HepG2 (cell line): ENCODE results near the gene CHL1. TPM values are rescaled to one million over a fixed set of nuclear protein-coding genes. Genes with fewer than 3 reads are reported as not detected.

Experiments used
- ATAC-seq: fragments of 200-7000 bp; cut with Tn5 transposase; 3 replicates; pipeline ENCODE4 v1.9.1; 2020; ENCODE audit warnings: mild to moderate bottlenecking, moderate library complexity
- BruUV-seq: library from RNA; stranded (reverse); fragments of 400-500 nt; replicated peaks from 2 replicates; lab custom pipeline; 2021; lab: Mats Ljungman, UMichigan
- CTCF ChIA-PET: fragments of 300-600 bp; formaldehyde crosslinking; extraction: SDS; loops from one replicate; lab custom pipeline; 2021; ENCODE audit warnings: low total read pairs, inconsistent platforms, low intra/inter-chr PET ratio; lab: Yijun Ruan, JAX
- POLR2A ChIA-PET: fragments of 350-600 bp; sonication (Branson Sonifier 250); formaldehyde crosslinking; loops from one replicate; lab custom pipeline; 2020; ENCODE audit warnings: antibody characterized with exemption, inconsistent platforms; lab: Yijun Ruan, JAX
- DNase-seq: peaks from one replicate; pipeline ENCODE4 v3.0.0-alpha.2; 2015; ENCODE audit warnings: low spot score
- FAIRE-seq: peaks from 3 replicates; lab custom pipeline; 2011; peaks lifted over from hg19 to GRCh38; lab: Jason Lieb, UNC
- H2AFZ ChIP-seq: one replicate; pipeline ENCODE4 v1.6.1; 2011; ENCODE audit warnings: low read length, inconsistent platforms
- H3K27ac ChIP-seq: fragments of 300-600 bp; 3 replicates; pipeline ENCODE4 v1.8.0; 2011; ENCODE audit warnings: mixed run types, mild to moderate bottlenecking, mixed read lengths, low read length, inconsistent platforms; ENCODE audit not compliant: insufficient read depth; ENCODE audit errors: extremely low read length
- H3K27me3 ChIP-seq, 2 experiments: fragments of 200-600 bp in 1 of 2; 2 replicates in 1 of 2; 3 replicates in 1 of 2; pipeline versions ENCODE4 v1.6.0 to v1.8.0; 2011; ENCODE audit warnings: low read length in 2 of 2, mild to moderate bottlenecking in 2 of 2, moderate library complexity in 2 of 2, inconsistent platforms in 1 of 2; ENCODE audit not compliant: insufficient read depth in 2 of 2, control insufficient read depth in 1 of 2
- H3K36me3 ChIP-seq, 2 experiments: fragments of 200-600 bp in 1 of 2; replicated peaks in 1 of 2; 2 replicates in 1 of 2; 3 replicates in 1 of 2; pipeline versions ENCODE4 v1.5.1 to v1.8.0; 2011; ENCODE audit warnings: low read length in 2 of 2, inconsistent platforms in 1 of 2; ENCODE audit not compliant: insufficient read depth in 2 of 2, control insufficient read depth in 1 of 2
- H3K4me1 ChIP-seq: 2 replicates; pipeline ENCODE4 v1.5.1; 2012; ENCODE audit warnings: low read length, inconsistent platforms; ENCODE audit not compliant: insufficient read depth
- H3K4me2 ChIP-seq: 2 replicates; pipeline ENCODE4 v1.6.0; 2011; ENCODE audit warnings: low read depth, low read length, inconsistent platforms
- H3K4me3 ChIP-seq, 3 experiments: fragments of 200-600 bp in 1 of 3; sonication (generic), shearing (Covaris generic) in 1 of 3; replicated peaks in 1 of 3; 2 replicates each; pipeline ENCODE4 v1.5.1; 2011 to 2016; ENCODE audit warnings: low read length in 3 of 3, inconsistent platforms in 2 of 3, low read depth in 2 of 3, mild to moderate bottlenecking in 2 of 3, control low read depth in 1 of 3, mixed read lengths in 1 of 3; ENCODE audit not compliant: insufficient read depth in 1 of 3
- H3K79me2 ChIP-seq: one replicate; pipeline ENCODE4 v1.6.1; 2011; ENCODE audit warnings: low read length, inconsistent platforms; ENCODE audit not compliant: insufficient read depth
- H3K9ac ChIP-seq: 2 replicates; pipeline ENCODE4 v1.6.0; 2011; ENCODE audit warnings: mild to moderate bottlenecking, low read depth, low read length, inconsistent platforms; ENCODE audit not compliant: insufficient read depth
- H3K9me3 ChIP-seq: 2 replicates; pipeline ENCODE4 v1.5.1; 2012; ENCODE audit warnings: mild to moderate bottlenecking, low read length
- H4K20me1 ChIP-seq: 2 replicates; pipeline ENCODE4 v1.6.0; 2011; ENCODE audit warnings: inconsistent platforms, mild to moderate bottlenecking, low read length, moderate library complexity; ENCODE audit not compliant: insufficient read depth
- EHMT2 ChIP-seq: fragments of 200-600 bp; sonication (generic); IDR thresholded peaks from 2 replicates; pipeline ENCODE4 v1.7.0; 2017; ENCODE audit warnings: antibody characterized with exemption, low read depth, low read length, borderline replicate concordance
- LRRFIP1 ChIP-seq: sonication (generic); formaldehyde crosslinking; conservative IDR thresholded peaks from 2 replicates; pipeline ENCODE4 v1.4.0; 2020; ENCODE audit warnings: missing genetic modification reagents
- PITX1 ChIP-seq: sonication (generic); formaldehyde crosslinking; IDR thresholded peaks from 2 replicates; pipeline ENCODE4 v1.5.1; 2020; ENCODE audit warnings: mild to moderate bottlenecking, missing genetic modification reagents
- PRDM10 ChIP-seq: sonication (generic); formaldehyde crosslinking; IDR thresholded peaks from 2 replicates; pipeline ENCODE4 v1.4.0; 2020; ENCODE audit warnings: low read depth, missing genetic modification reagents
- RBFOX2 ChIP-seq: fragments of 200-400 bp; formaldehyde crosslinking; IDR thresholded peaks from 2 replicates; pipeline ENCODE4 v1.6.1; 2017; ENCODE audit warnings: low read depth, mild to moderate bottlenecking, low read length
- SETDB1 ChIP-seq: sonication (generic); formaldehyde crosslinking; IDR thresholded peaks from 2 replicates; pipeline ENCODE4 v1.5.1; 2020; ENCODE audit warnings: missing genetic modification reagents, mild to moderate bottlenecking, borderline replicate concordance
- ZNF24 ChIP-seq: fragments of 450-650 bp; IDR thresholded peaks from 2 replicates; pipeline ENCODE4 v1.6.1; 2017; ENCODE audit warnings: antibody characterized with exemption, mild to moderate bottlenecking
- ZNF572 ChIP-seq: sonication (generic); formaldehyde crosslinking; IDR thresholded peaks from 2 replicates; pipeline ENCODE4 v1.5.1; 2020; ENCODE audit warnings: mild to moderate bottlenecking, missing genetic modification reagents
- WGBS: methylation state at CpG from one replicate; pipeline ENCODE4 v1.1.6; 2017; ENCODE audit warnings: low lambda C conversion rate; 5-methylcytosine and 5-hydroxymethylcytosine counted together
- in situ Hi-C: cut with HindIII; loops from 2 replicates; pipeline ENCODE4 v1.10.0; 2017; ENCODE audit warnings: low pct_unique_long_range_greater_than_20kb; ENCODE audit not compliant: extremely low pct_ligation_motif_present
- intact Hi-C: fragments of 100-400 bp; cut with micrococcal nuclease; formaldehyde crosslinking; loops from one replicate; pipeline ENCODE4 v1.10.0; 2022; ENCODE audit not compliant: unreplicated experiment
- polyA plus RNA-seq, 8 experiments: library from polyadenylated mRNA; depleted of rRNA in 3 of 8; stranded (reverse) in 7 of 8; unstranded in 1 of 8; fragments of >200 nt; fragmentation: Illumina TruSeq in 4 of 8; extraction: Trizol in 4 of 8; gene quantifications; 2 replicates each; pipeline versions ENCODE4 v1.2.1 to v1.2.3, GENCODE V29; 2011 to 2016; ENCODE audit warnings: low read depth in 4 of 8, missing spikeins in 1 of 8, mixed read lengths in 1 of 8; ENCODE audit not compliant: insufficient read depth in 1 of 8
- total RNA-seq, 5 experiments: library from RNA; depleted of rRNA; stranded (reverse); fragments of >200 nt; fragmentation: Illumina TruSeq; extraction: Trizol; gene quantifications; 2 replicates each; pipeline ENCODE4 v1.2.3, GENCODE V29; 2016; ENCODE audit warnings: low read depth in 1 of 5
- TF ChIP-seq, protein P1 (sequence below): sonication (generic); formaldehyde crosslinking; IDR thresholded peaks from 2 replicates; pipeline ENCODE4 v1.4.0; 2020; ENCODE audit warnings: missing genetic modification reagents

Gene CHL1
- total and polyA plus RNA-seq, 2 of the 13 experiments (the other 11 are each of a cell fraction or from before 2014, with no cell fraction given) = not detected

- ChIA-PET POLR2A (no interaction called here), CTCF (no interaction called here)
- intact Hi-C loops (no loop called here), in situ Hi-C loops (no loop called here)
- H4K20me1 ChIP-seq = no peaks in the 10 kb centered on the region
- no TSS peak for BruUV-seq
- DNase-seq = no peak
- no peak for ATAC-seq
- H3K36me3 ChIP-seq = no peaks in the 10 kb centered on the region
- H3K27me3 ChIP-seq = no peaks in the 10 kb centered on the region; a peak in 2 of 5 replicates
- H3K9ac ChIP-seq = no peak overlapping the region
- no peak overlapping the region for H3K27ac ChIP-seq
- no peak overlapping the region for H3K4me3 ChIP-seq
- no peak for FAIRE-seq
- no peaks in the 10 kb centered on the region for H3K79me2 ChIP-seq
- H3K4me1 ChIP-seq = peaks cover 25% of the 10 kb centered on the region
- 87% methylated on average over 1 of the region's 1 CpG for WGBS
- TF ChIP-seq, protein P1, sequence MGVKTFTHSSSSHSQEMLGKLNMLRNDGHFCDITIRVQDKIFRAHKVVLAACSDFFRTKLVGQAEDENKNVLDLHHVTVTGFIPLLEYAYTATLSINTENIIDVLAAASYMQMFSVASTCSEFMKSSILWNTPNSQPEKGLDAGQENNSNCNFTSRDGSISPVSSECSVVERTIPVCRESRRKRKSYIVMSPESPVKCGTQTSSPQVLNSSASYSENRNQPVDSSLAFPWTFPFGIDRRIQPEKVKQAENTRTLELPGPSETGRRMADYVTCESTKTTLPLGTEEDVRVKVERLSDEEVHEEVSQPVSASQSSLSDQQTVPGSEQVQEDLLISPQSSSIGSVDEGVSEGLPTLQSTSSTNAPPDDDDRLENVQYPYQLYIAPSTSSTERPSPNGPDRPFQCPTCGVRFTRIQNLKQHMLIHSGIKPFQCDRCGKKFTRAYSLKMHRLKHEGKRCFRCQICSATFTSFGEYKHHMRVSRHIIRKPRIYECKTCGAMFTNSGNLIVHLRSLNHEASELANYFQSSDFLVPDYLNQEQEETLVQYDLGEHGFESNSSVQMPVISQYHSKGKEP (CRISPR knock-in tag) = no peak
- TF ChIP-seq ZNF572 (CRISPR knock-in tag) = no peak
- no peak for TF ChIP-seq RBFOX2
- H3K4me2 ChIP-seq = no peak overlapping the region
- H2AFZ ChIP-seq = no peak overlapping the region
- no peaks in the 10 kb centered on the region for H3K9me3 ChIP-seq
Measured at GRCh38 chr3:267101-267500, 70.5 kb downstream of the CHL1 start.

DNA sequence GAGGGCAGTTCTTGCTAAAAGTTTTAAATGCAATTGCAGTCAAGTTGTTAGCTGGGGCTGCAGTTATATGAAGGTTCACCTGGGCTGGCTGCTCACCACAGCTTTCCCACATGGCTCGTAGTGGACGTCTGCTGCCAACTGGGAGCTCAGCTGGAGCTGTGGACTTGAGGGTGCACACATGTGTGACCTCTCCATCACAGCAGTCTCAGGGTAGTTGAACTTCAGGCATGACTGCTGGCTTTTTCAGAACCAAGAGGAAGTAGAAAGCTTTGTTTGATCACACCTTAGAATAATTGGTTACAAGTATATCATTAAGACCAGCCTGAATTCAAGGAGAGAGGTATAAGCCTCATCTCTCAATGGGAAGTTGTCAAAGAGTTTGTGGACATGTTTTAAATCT lies 74.1 kb downstream of the CHL1 start:
- Histone ChIP-seq H3K79me2 (no peaks in the 10 kb centered on the region), H3K36me3 (no peaks in the 10 kb centered on the region), H2AFZ (no peak overlapping the region), H3K9me3 (no peaks in the 10 kb centered on the region), H4K20me1 (no peaks in the 10 kb centered on the region), H3K9ac (no peak overlapping the region), H3K27me3 (no peaks in the 10 kb centered on the region; a peak in 1 of 5 replicates), H3K4me3 (no peak overlapping the region), H3K4me2 (no peak overlapping the region), H3K4me1 (peaks cover 3% of the 10 kb centered on the region), H3K27ac (no peak overlapping the region)
- BruUV-seq = no TSS peak
- ATAC-seq (peak; percentile 31; the same call in 1 of the 3 replicates), FAIRE-seq (no peak), DNase-seq (no peak)
- intact Hi-C loops = no loop called here
- 30% methylated on average over 2 of the region's 2 CpGs for WGBS
- in situ Hi-C loops = no loop called here
- ChIA-PET POLR2A (no interaction called here), CTCF (no interaction called here)
- no peak for TF ChIP-seq SETDB1
- TF ChIP-seq PRDM10 (CRISPR knock-in tag) = no peak
- no peak for TF ChIP-seq PITX1
- TF ChIP-seq EHMT2 = no peak
- no peak for TF ChIP-seq ZNF24
- no peak for TF ChIP-seq LRRFIP1 (CRISPR knock-in tag)
